Activated CD4-positive, alpha-beta T cell treated with anti-CD3 and anti-CD28 coated beads, Interleukin-2, amount 10 ng/mL, durations not matched to agents 24 days and 14 days (primary cell): Measurements from ENCODE around the gene BLTP3A. TPM values are rescaled to one million over a fixed set of nuclear protein-coding genes. Genes with fewer than 3 reads are reported as not detected.
"Not testable (repeated sequence)": the region's sequence is repeated elsewhere in the genome, so short reads cannot be mapped to it uniquely, and the experiment has no call there.

Experiments
- DNase-seq: peaks from one replicate; pipeline ENCODE4 v3.0.0; 2022
- H3K27ac Mint-ChIP-seq: one replicate; pipeline ENCODE4 v1.8.0; 2022; ENCODE audit warnings: mild to moderate bottlenecking, mixed read lengths
- H3K27me3 Mint-ChIP-seq: one replicate; pipeline ENCODE4 v1.8.0; 2022; ENCODE audit warnings: mixed read lengths
- H3K36me3 Mint-ChIP-seq: one replicate; pipeline ENCODE4 v1.8.0; 2022; ENCODE audit warnings: low read depth, mild to moderate bottlenecking, mixed read lengths
- H3K4me1 Mint-ChIP-seq: one replicate; pipeline ENCODE4 v1.8.0; 2021; ENCODE audit warnings: mixed read lengths
- H3K4me3 Mint-ChIP-seq: one replicate; pipeline ENCODE4 v1.8.0; 2022; ENCODE audit warnings: mild to moderate bottlenecking, moderate library complexity, mixed read lengths
- H3K9me3 Mint-ChIP-seq: one replicate; pipeline ENCODE4 v1.8.0; 2021; ENCODE audit warnings: mixed read lengths
- intact Hi-C: fragments of 100-400 bp; cut with micrococcal nuclease; formaldehyde crosslinking; loops from one replicate; pipeline ENCODE4 v1.15.1; 2023
- total RNA-seq: library from RNA; stranded (reverse); gene quantifications from 2 replicates; pipeline ENCODE4 v1.2.3, GENCODE V29; 2022

The BLTP3A gene
- 17.0 and 18.3 TPM in 2 replicates for total RNA-seq

- peak; percentile 94 for DNase-seq
- intact Hi-C loops, result loop anchor here (1.0 to 2.0 kb wide), 2 partner anchors 35 to 97 kb away; partner anchors contain the start of genes ANKS1A, SNRPC and TAF11
- Mint-ChIP-seq H3K27ac (peak within 1 kb of the TSS; percentile 93), H3K36me3 (peaks cover 5% of the 10 kb centered on the region), H3K4me1 (peaks cover 22% of the 10 kb centered on the region), H3K9me3 (no peaks in the 10 kb centered on the region), H3K4me3 (peak within 1 kb of the TSS; percentile 97), H3K27me3 (no peaks in the 10 kb centered on the region)
Observed at GRCh38 chr6:34791701-34792604, at the start of gene BLTP3A. BLTP3A (plus strand) TSS chr6:34792083; CDS start chr6:34792251, 168 bp downstream.

GRCh38 chr6:34742094-34742493 is 49.8 kb upstream of the BLTP3A start:
- no peak overlapping the region for H3K4me3 Mint-ChIP-seq

GRCh38 chr6:34743625-34744293 is 48.1 kb upstream of the BLTP3A start:
- no peak for DNase-seq
- intact Hi-C loops, result no loop called here
- Mint-ChIP-seq H3K27me3 (peaks cover 2% of the 10 kb centered on the region), H3K36me3 (no peaks in the 10 kb centered on the region), H3K4me1 (peaks cover 2% of the 10 kb centered on the region), H3K27ac (no peak overlapping the region), H3K9me3 (no peaks in the 10 kb centered on the region), H3K4me3 (no peak overlapping the region)

More at GRCh38 chr6:34742094-34742493, 49.8 kb upstream of the BLTP3A start:
- DNase-seq, result no peak
- Mint-ChIP-seq H3K4me1 (peaks cover 2% of the 10 kb centered on the region), H3K27ac (no peak overlapping the region), H3K9me3 (no peaks in the 10 kb centered on the region), H3K36me3 (no peaks in the 10 kb centered on the region), H3K27me3 (peaks cover 2% of the 10 kb centered on the region)
- intact Hi-C loops, result no loop called here

- H3K4me3 Mint-ChIP-seq, H3K27me3 Mint-ChIP-seq, H3K27ac Mint-ChIP-seq, intact Hi-C loops, H3K9me3 Mint-ChIP-seq, H3K36me3 Mint-ChIP-seq, DNase-seq, H3K4me1 Mint-ChIP-seq: not testable (repeated sequence)
Observed at GRCh38 chr6:34744294-34744647, 47.6 kb upstream of the BLTP3A start.

- Mint-ChIP-seq H3K27ac (no peak overlapping the region), H3K4me3 (no peak overlapping the region), H3K4me1 (no peaks in the 10 kb centered on the region), H3K27me3 (no peaks in the 10 kb centered on the region), H3K9me3 (no peaks in the 10 kb centered on the region), H3K36me3 (no peaks in the 10 kb centered on the region)
- DNase-seq, result no peak
- intact Hi-C loops, result no loop called here
Observed at GRCh38 chr6:34745277-34746103, 46.4 kb upstream of the BLTP3A start.

GRCh38 chr6:34746104-34746846 is 45.6 kb upstream of the BLTP3A start:
- no peak overlapping the region for H3K27ac Mint-ChIP-seq
- no peaks in the 10 kb centered on the region for H3K36me3 Mint-ChIP-seq
- no peak overlapping the region for H3K4me3 Mint-ChIP-seq
- H3K9me3 Mint-ChIP-seq, result no peaks in the 10 kb centered on the region
- DNase-seq, result no peak
- intact Hi-C loops, result no loop called here
- H3K4me1 Mint-ChIP-seq, result no peaks in the 10 kb centered on the region
- no peaks in the 10 kb centered on the region for H3K27me3 Mint-ChIP-seq

GRCh38 chr6:34748757-34749156 is 43.1 kb upstream of the BLTP3A start:
- Mint-ChIP-seq H3K9me3 (no peaks in the 10 kb centered on the region), H3K27me3 (no peaks in the 10 kb centered on the region), H3K4me3 (no peak overlapping the region), H3K36me3 (no peaks in the 10 kb centered on the region), H3K27ac (no peak overlapping the region), H3K4me1 (no peaks in the 10 kb centered on the region)
- intact Hi-C loops, result no loop called here
- DNase-seq, result no peak

GRCh38 chr6:34756513-34756856 is 35.4 kb upstream of the BLTP3A start:
- not testable (repeated sequence) for H3K27ac Mint-ChIP-seq, H3K4me3 Mint-ChIP-seq, H3K4me1 Mint-ChIP-seq, H3K27me3 Mint-ChIP-seq, H3K9me3 Mint-ChIP-seq
- intact Hi-C loops, result loop anchor here (2.0 kb wide), 1 partner anchor 100 kb away; no protein-coding TSS in a partner anchor
- peak; percentile 78 for DNase-seq
- peaks cover 10% of the 10 kb centered on the region for H3K36me3 Mint-ChIP-seq

GRCh38 chr6:34757687-34758274 is 34.1 kb upstream of the BLTP3A start:
- Mint-ChIP-seq H3K9me3 (no peaks in the 10 kb centered on the region), H3K4me3 (no peak overlapping the region), H3K4me1 (peaks cover 7% of the 10 kb centered on the region), H3K27me3 (no peaks in the 10 kb centered on the region), H3K36me3 (peaks cover 18% of the 10 kb centered on the region), H3K27ac (no peak overlapping the region)
- DNase-seq, result no peak
- intact Hi-C loops, result loop anchor here (1.0 to 2.0 kb wide), 4 partner anchors 35 to 131 kb away; partner anchors contain the start of genes BLTP3A and TAF11

- Mint-ChIP-seq H3K4me3 (no peak overlapping the region), H3K36me3 (peaks cover 29% of the 10 kb centered on the region), H3K4me1 (peaks cover 7% of the 10 kb centered on the region), H3K9me3 (no peaks in the 10 kb centered on the region), H3K27me3 (no peaks in the 10 kb centered on the region), H3K27ac (no peak overlapping the region)
- DNase-seq, result no peak
- intact Hi-C loops, result no loop called here
Observed at GRCh38 chr6:34760108-34760507, 31.8 kb upstream of the BLTP3A start.

- H3K4me1 Mint-ChIP-seq, H3K27ac Mint-ChIP-seq, H3K27me3 Mint-ChIP-seq, H3K9me3 Mint-ChIP-seq, H3K4me3 Mint-ChIP-seq, intact Hi-C loops, DNase-seq: not testable (repeated sequence)
- peaks cover 31% of the 10 kb centered on the region for H3K36me3 Mint-ChIP-seq
Observed at GRCh38 chr6:34761681-34762080, 30.2 kb upstream of the BLTP3A start.

GRCh38 chr6:34768148-34768547 is 23.7 kb upstream of the BLTP3A start:
- intact Hi-C loops, result no loop called here
- H3K4me3 Mint-ChIP-seq, result no peak overlapping the region
- H3K27me3 Mint-ChIP-seq, result no peaks in the 10 kb centered on the region
- peaks cover 9% of the 10 kb centered on the region for H3K4me1 Mint-ChIP-seq
- peaks cover 56% of the 10 kb centered on the region for H3K36me3 Mint-ChIP-seq
- no peak overlapping the region for H3K27ac Mint-ChIP-seq
- no peak for DNase-seq
- no peaks in the 10 kb centered on the region for H3K9me3 Mint-ChIP-seq

GRCh38 chr6:34771727-34772126 is 20.2 kb upstream of the BLTP3A start:
- Mint-ChIP-seq H3K4me3 (no peak overlapping the region), H3K27ac (peak overlapping the region; percentile 9), H3K9me3 (no peaks in the 10 kb centered on the region), H3K27me3 (no peaks in the 10 kb centered on the region), H3K36me3 (peaks cover 62% of the 10 kb centered on the region), H3K4me1 (peaks cover 9% of the 10 kb centered on the region)
- no peak for DNase-seq
- intact Hi-C loops, result no loop called here
